GM12878 (cell line): Measurements from ENCODE around the gene C10orf90. TPM values are rescaled to one million over a fixed set of nuclear protein-coding genes. Genes with fewer than 3 reads are reported as not detected.

Experiments used
- ATAC-seq: fragments of 200-7000 bp; cut with Tn5 transposase; 3 replicates; pipeline ENCODE4 v1.9.1; 2020; ENCODE audit warnings: mild to moderate bottlenecking, moderate library complexity
- BruUV-seq: library from RNA; stranded (reverse); fragments of 400-500 nt; replicated peaks from 2 replicates; lab custom pipeline; 2021; lab: Mats Ljungman, UMichigan
- CTCF ChIA-PET: fragments of 300-600 bp; sonication (Branson Sonifier 250); formaldehyde crosslinking; extraction: SDS; loops from one replicate; lab custom pipeline; 2021; ENCODE audit warnings: inconsistent platforms; lab: Yijun Ruan, JAX
- POLR2A ChIA-PET: fragments of 350-600 bp; formaldehyde crosslinking; extraction: SDS; loops from one replicate; lab custom pipeline; 2021; ENCODE audit warnings: inconsistent platforms; lab: Charles Lee
- RAD21 ChIA-PET: fragments of 300-600 bp; sonication (Branson Sonifier 250); formaldehyde crosslinking; loops from one replicate; lab custom pipeline; 2023; ENCODE audit warnings: antibody characterized with exemption; ENCODE audit not compliant: unreplicated experiment; lab: Charles Lee
- SMC1A ChIA-PET: fragments of 300-600 bp; sonication (Branson Sonifier 250); formaldehyde crosslinking; loops from one replicate; lab custom pipeline; 2023; ENCODE audit not compliant: unreplicated experiment, uncharacterized antibody; lab: Charles Lee
- DNase-seq: peaks from one replicate; pipeline ENCODE4 v3.0.0-alpha.2; 2011; ENCODE audit warnings: low read depth, low spot score
- FAIRE-seq: peaks from 3 replicates; lab custom pipeline; 2011; peaks lifted over from hg19 to GRCh38; lab: Jason Lieb, UNC
- H2AFZ ChIP-seq: 2 replicates; pipeline ENCODE4 v1.6.0; 2011; ENCODE audit warnings: low read depth, low read length, control low read depth; ENCODE audit not compliant: control insufficient read depth
- H3K27ac ChIP-seq: 2 replicates; pipeline ENCODE4 v1.5.1; 2011; ENCODE audit warnings: control low read depth; ENCODE audit not compliant: control insufficient read depth, insufficient read depth
- H3K27me3 ChIP-seq, 2 experiments: replicated peaks in 1 of 2; 2 replicates each; pipeline versions ENCODE4 v1.6.0 to v1.6.1; 2011; ENCODE audit warnings: low read length in 1 of 2; ENCODE audit not compliant: control insufficient read depth in 2 of 2, insufficient read depth in 2 of 2
- H3K36me3 ChIP-seq, 2 experiments: 2 replicates each; pipeline ENCODE4 v1.5.1; 2011; ENCODE audit warnings: low read length in 1 of 2; ENCODE audit not compliant: control insufficient read depth in 2 of 2, insufficient read depth in 2 of 2
- H3K4me1 ChIP-seq: 2 replicates; pipeline ENCODE4 v1.6.1; 2011; ENCODE audit warnings: mild to moderate bottlenecking, low read length, moderate library complexity, mixed read lengths; ENCODE audit not compliant: control insufficient read depth, insufficient read depth
- H3K4me2 ChIP-seq: 2 replicates; pipeline ENCODE4 v1.6.0; 2011; ENCODE audit warnings: control low read depth; ENCODE audit not compliant: control insufficient read depth, insufficient read depth
- H3K4me3 ChIP-seq: fragments of 200-600 bp; sonication (generic); 2 replicates; pipeline ENCODE4 v1.5.1; 2016
- H3K79me2 ChIP-seq: 2 replicates; pipeline ENCODE4 v1.6.0; 2011; ENCODE audit warnings: low read length; ENCODE audit not compliant: control insufficient read depth, insufficient read depth
- H3K9ac ChIP-seq: 2 replicates; pipeline ENCODE4 v1.8.0; 2011; ENCODE audit warnings: low read length, control low read depth, mixed read lengths; ENCODE audit not compliant: control insufficient read depth, insufficient read depth
- H3K9me3 ChIP-seq: replicated peaks from 3 replicates; pipeline ENCODE4 v1.5.1; 2011; ENCODE audit warnings: mild to moderate bottlenecking, low read length; ENCODE audit not compliant: control insufficient read depth, insufficient read depth
- H4K20me1 ChIP-seq: 2 replicates; pipeline ENCODE4 v1.6.0; 2011; ENCODE audit not compliant: control insufficient read depth, insufficient read depth
- ASH2L ChIP-seq: fragments of 300-600, 200-600 bp; sonication (generic); IDR thresholded peaks from 2 replicates; pipeline ENCODE4 v1.6.1; 2017; ENCODE audit warnings: low read depth, mild to moderate bottlenecking, borderline replicate concordance
- ATF7 ChIP-seq: fragments of 450-650 bp; IDR thresholded peaks from 2 replicates; pipeline ENCODE4 v1.6.1; 2016; ENCODE audit warnings: low read depth, mild to moderate bottlenecking
- BCL11A ChIP-seq: IDR thresholded peaks from 2 replicates; pipeline ENCODE4 v1.6.1; 2011; ENCODE audit warnings: low read depth, low read length
- DPF2 ChIP-seq: fragments of 450-650 bp; IDR thresholded peaks from 2 replicates; pipeline ENCODE4 v1.6.1; 2017; ENCODE audit warnings: mild to moderate bottlenecking
- EED ChIP-seq: sonication (generic); IDR thresholded peaks from 2 replicates; pipeline ENCODE4 v1.6.1; 2016; ENCODE audit warnings: antibody characterized with exemption, low read depth
- FOS ChIP-seq: IDR thresholded peaks from 3 replicates; pipeline ENCODE4 v1.6.1; 2011; ENCODE audit warnings: borderline replicate concordance; ENCODE audit not compliant: insufficient read length; ENCODE audit errors: extremely low read depth
- IKZF2 ChIP-seq, 2 experiments: fragments of 450-650 bp; IDR thresholded peaks; 2 replicates each; pipeline ENCODE4 v1.6.1; 2017; ENCODE audit warnings: mild to moderate bottlenecking in 2 of 2, moderate library complexity in 2 of 2
- JUND ChIP-seq: IDR thresholded peaks from 2 replicates; pipeline ENCODE4 v1.6.1; 2012; ENCODE audit warnings: low read depth, mild to moderate bottlenecking, low read length, improper control_type of control experiment, moderate library complexity
- NBN ChIP-seq: fragments of 450-650 bp; IDR thresholded peaks from 2 replicates; pipeline ENCODE4 v1.6.1; 2016
- NR2C2 ChIP-seq: IDR thresholded peaks from 2 replicates; pipeline ENCODE4 v1.6.1; 2011; ENCODE audit warnings: borderline replicate concordance, low read depth; ENCODE audit not compliant: control insufficient read depth, insufficient read length
- PAX5 ChIP-seq: IDR thresholded peaks from 2 replicates; pipeline ENCODE4 v1.6.1; 2011; ENCODE audit warnings: low read depth, low read length, borderline replicate concordance
- RELA ChIP-seq: fragments of 450-650 bp; IDR thresholded peaks from 2 replicates; pipeline ENCODE4 v1.8.0; 2014; ENCODE audit warnings: borderline replicate concordance; ENCODE audit not compliant: partially characterized antibody
- SIN3A ChIP-seq: IDR thresholded peaks from 2 replicates; pipeline ENCODE4 v1.6.1; 2012; ENCODE audit warnings: low read depth, low read length, improper control_type of control experiment
- SP1 ChIP-seq: IDR thresholded peaks from one replicate; pipeline ENCODE4 v1.6.1; 2011; ENCODE audit warnings: low read depth, low read length
- SREBF2 ChIP-seq: IDR thresholded peaks from 2 replicates; pipeline ENCODE4 v1.6.1; 2012; ENCODE audit warnings: mild to moderate bottlenecking, low read length
- SRF ChIP-seq, 2 experiments: IDR thresholded peaks; 2 replicates each; pipeline ENCODE4 v1.6.1; 2011; ENCODE audit warnings: low read depth in 2 of 2, low read length in 2 of 2, mild to moderate bottlenecking in 1 of 2, moderate library complexity in 1 of 2
- USF2 ChIP-seq: IDR thresholded peaks from 2 replicates; pipeline ENCODE4 v1.6.1; 2011; ENCODE audit warnings: low read depth, low read length, improper control_type of control experiment, borderline replicate concordance
- ZBTB11 ChIP-seq: fragments of 450-650 bp; formaldehyde crosslinking; IDR thresholded peaks from 2 replicates; pipeline ENCODE4 v1.5.0; 2022; ENCODE audit warnings: mild to moderate bottlenecking, missing genetic modification characterization
- ZNF217 ChIP-seq: fragments of 450-650 bp; IDR thresholded peaks from 2 replicates; pipeline ENCODE4 v1.6.1; 2017; ENCODE audit warnings: antibody characterized with exemption, mild to moderate bottlenecking
- ZSCAN29 ChIP-seq: fragments of 450-650 bp; IDR thresholded peaks from 2 replicates; pipeline ENCODE4 v1.6.1; 2017; ENCODE audit warnings: mild to moderate bottlenecking, moderate library complexity
- WGBS: methylation state at CpG from one replicate; pipeline ENCODE4 v1.1.6; 2016; ENCODE audit warnings: low lambda C conversion rate; ENCODE audit not compliant: insufficient replicate concordance, insufficient coverage; ENCODE audit errors: missing lambda C conversion rate; 5-methylcytosine and 5-hydroxymethylcytosine counted together
- in situ Hi-C: fragments of 300-500 bp; cut with MboI; formaldehyde crosslinking; loops from 9 replicates; pipeline ENCODE4 v1.14.3; 2018; ENCODE audit warnings: mixed read lengths
- intact Hi-C: fragments of 100-400 bp; cut with micrococcal nuclease; formaldehyde crosslinking; loops from one replicate; pipeline ENCODE4 v1.14.2; 2022; ENCODE audit not compliant: unreplicated experiment
- polyA plus RNA-seq, 11 experiments: library from polyadenylated mRNA; depleted of rRNA in 4 of 11; unstranded in 6 of 11; stranded (reverse) in 5 of 11; fragments of >200 nt; fragmentation: Nextera tagmentation in 4 of 11; fragmentation: Illumina TruSeq in 1 of 11; extraction: Ambion mirVana in 4 of 11; extraction: Trizol in 1 of 11; gene quantifications; 1 replicate in 1 of 11; 2 replicates in 10 of 11; pipeline versions ENCODE4 v1.2.1 to v1.2.3, GENCODE V29; 2011 to 2016; ENCODE audit warnings: inconsistent platforms in 2 of 11, missing spikeins in 2 of 11, low read depth in 1 of 11
- total RNA-seq, 4 experiments: library from RNA; depleted of rRNA in 3 of 4; stranded (reverse); fragments of >200 nt in 3 of 4; fragmentation: Illumina TruSeq in 1 of 4; extraction: Trizol in 1 of 4; gene quantifications; 2 replicates each; pipeline versions ENCODE4 v1.2.1 to v1.2.3, GENCODE V29; 2013 to 2021

C10orf90 gene
- total and polyA plus RNA-seq, 10 of the 15 experiments (the other 5 are each of a cell fraction or from before 2014, with no cell fraction given): 0.04 TPM; not detected in 9

- ChIA-PET SMC1A (interaction anchor here (0.6 kb wide), 1 partner anchor 1053 kb away, joined by 5 read pairs; no protein-coding TSS in a partner anchor), CTCF (no interaction called here), POLR2A (no interaction called here), RAD21 (no interaction called here)
- Histone ChIP-seq H4K20me1 (no peaks in the 10 kb centered on the region), H3K27ac (no peak overlapping the region), H3K79me2 (no peaks in the 10 kb centered on the region), H3K4me3 (no peak overlapping the region), H3K9me3 (no peaks in the 10 kb centered on the region; the same call in 2 of the 3 replicates), H2AFZ (no peak overlapping the region), H3K36me3 (no peaks in the 10 kb centered on the region), H3K27me3 (no peaks in the 10 kb centered on the region), H3K4me1 (no peaks in the 10 kb centered on the region), H3K4me2 (no peak overlapping the region), H3K9ac (no peak overlapping the region)
- ATAC-seq (no peak), FAIRE-seq (no peak), DNase-seq (no peak)
- WGBS: 47% methylated on average over 7 of the region's 7 CpGs
- TF ChIP-seq SRF (IDR thresholded peaks at IDR 0.05; ENCODE audit: low read depth in 2 of 2, low read length in 2 of 2): no peak
- TF ChIP-seq ZNF217: no peak
- no peak for TF ChIP-seq SREBF2
- TF ChIP-seq ATF7: no peak
- no peak for TF ChIP-seq FOS
- no peak for TF ChIP-seq DPF2
- no peak for TF ChIP-seq ZBTB11 (CRISPR knock-in tag)
- TF ChIP-seq PAX5: no peak
- TF ChIP-seq BCL11A: no peak
- no peak for TF ChIP-seq IKZF2 (IDR thresholded peaks at IDR 0.05)
- no peak for TF ChIP-seq ASH2L
- TF ChIP-seq ZSCAN29: no peak
- no peak for TF ChIP-seq NR2C2
- TF ChIP-seq NBN: no peak
- TF ChIP-seq RELA: no peak
- TF ChIP-seq JUND: no peak
- no peak for TF ChIP-seq SIN3A
- no peak for TF ChIP-seq SP1
- TF ChIP-seq EED: no peak
- TF ChIP-seq USF2: no peak
- no TSS peak for BruUV-seq
- intact Hi-C loops (no loop called here), in situ Hi-C loops (no loop called here)
Measured at GRCh38 chr10:126686719-126687118, 16.2 kb upstream of the C10orf90 start.
